ENCODE results near the gene AOC1.
A peak's percentile ranks its signal among the peaks of the same experiment; 100 is the strongest.

AOC1 gene

GRCh38 chr7:150863946-150864345 is 11.6 kb downstream of the AOC1 start:
- TF ChIP-seq CTCF (IDR thresholded peaks at IDR 0.05): no peak

- no peak for TF ChIP-seq CTCF (IDR thresholded peaks at IDR 0.05)
These were observed 14.7 kb downstream of the AOC1 start for GRCh38 chr7:150866932-150867564.

GRCh38 chr7:150867605-150868004 is 15.3 kb downstream of the AOC1 start:
- TF ChIP-seq CTCF (IDR thresholded peaks at IDR 0.05): no peak

GRCh38 chr7:150869467-150869866 is 17.1 kb downstream of the AOC1 start:
- TF ChIP-seq CTCF (IDR thresholded peaks at IDR 0.05): no peak

GRCh38 chr7:150871601-150872000 is 19.3 kb downstream of the AOC1 start:
- TF ChIP-seq CTCF (IDR thresholded peaks at IDR 0.05): no peak

- no peak for TF ChIP-seq CTCF (IDR thresholded peaks at IDR 0.05)
These were observed 22.3 kb downstream of the AOC1 start for GRCh38 chr7:150874401-150875198.

GRCh38 chr7:150875791-150876190 is 23.5 kb downstream of the AOC1 start:
- TF ChIP-seq CTCF (IDR thresholded peaks at IDR 0.05): peak; percentile 17; the same call in 1 of the 2 replicates

Measured in LNCAP (cell line).